Hematopoietic multipotent progenitor cell (in vitro differentiated cells): ENCODE measurements around the gene NT5C3A. TPM values are rescaled to one million over a fixed set of nuclear protein-coding genes. Genes with fewer than 3 reads are reported as not detected.
A peak's percentile ranks its signal among the peaks of the same experiment; 100 is the strongest.

ENCODE experiments used
- DNase-seq, 3 donors: peaks; one replicate each; pipeline ENCODE4 v3.0.0-alpha.2; 2011 to 2015; ENCODE audit warnings: low read depth in 2 of 3, low spot score in 2 of 3
- total RNA-seq: library from RNA; depleted of rRNA; stranded (reverse); fragments of >200 nt; gene quantifications from one replicate; pipeline ENCODE4 v1.2.3, GENCODE V29; 2012

Gene NT5C3A
- total RNA-seq, 1 donor: 16.7 TPM

GRCh38 chr7:33076737-33077136, 14.2 kb upstream of the NT5C3A start:
- DNase-seq: peak in 1 of 3 donors; percentile 39

- DNase-seq: no peak
Observed at GRCh38 chr7:33075818-33076518, 13.4 kb upstream of the NT5C3A start.

GRCh38 chr7:33073243-33073642, 10.7 kb upstream of the NT5C3A start:
- no peak for DNase-seq

- DNase-seq: no peak
Observed at GRCh38 chr7:33072471-33072870, 9.9 kb upstream of the NT5C3A start.

GRCh38 chr7:33070831-33071230, 8.3 kb upstream of the NT5C3A start:
- DNase-seq: no peak

- no peak for DNase-seq
Observed at GRCh38 chr7:33070277-33070676, 7.7 kb upstream of the NT5C3A start.

- DNase-seq: no peak
Observed at GRCh38 chr7:33067921-33068320, 5.3 kb upstream of the NT5C3A start.

GRCh38 chr7:33066771-33067170, 4.2 kb upstream of the NT5C3A start:
- no peak for DNase-seq

- DNase-seq: no peak
Observed at GRCh38 chr7:33065981-33066380, 3.4 kb upstream of the NT5C3A start.

- DNase-seq: peak; percentile 90 to 97 (median 96)
Observed at GRCh38 chr7:33062782-33063443, 337 bp upstream of the NT5C3A start.

GRCh38 chr7:33061282-33061937, 1.2 kb downstream of the NT5C3A start:
- no peak for DNase-seq

GRCh38 chr7:33059635-33060034, 2.9 kb downstream of the NT5C3A start:
- no peak for DNase-seq

- DNase-seq: no peak
Observed at GRCh38 chr7:33055158-33055557, 7.4 kb downstream of the NT5C3A start.

GRCh38 chr7:33054261-33054964, 8.2 kb downstream of the NT5C3A start:
- peak in 2 of 3 donors; percentile 81 to 85 for DNase-seq

- peak in 2 of 3 donors; percentile 79 to 88 for DNase-seq
Observed at GRCh38 chr7:33053721-33054120, 8.9 kb downstream of the NT5C3A start.

- peak in 2 of 3 donors; percentile 68 to 71 for DNase-seq
Observed at GRCh38 chr7:33050535-33051318, 11.8 kb downstream of the NT5C3A start.

GRCh38 chr7:33048704-33049103, 13.9 kb downstream of the NT5C3A start:
- no peak for DNase-seq

- no peak for DNase-seq
Observed at GRCh38 chr7:33048257-33048656, 14.3 kb downstream of the NT5C3A start.

- DNase-seq: no peak
Observed at GRCh38 chr7:33044986-33045385, 17.6 kb downstream of the NT5C3A start.

- DNase-seq: no peak
Observed at GRCh38 chr7:33044401-33044718, 18.2 kb downstream of the NT5C3A start.
